Measurements from ENCODE around the gene PXN. TPM values are rescaled to one million over a fixed set of nuclear protein-coding genes. Genes with fewer than 3 reads are reported as not detected.

PXN gene
- total and polyA plus RNA-seq, 2 experiments from 2014 or later: 87.2 to 134 TPM

DNA sequence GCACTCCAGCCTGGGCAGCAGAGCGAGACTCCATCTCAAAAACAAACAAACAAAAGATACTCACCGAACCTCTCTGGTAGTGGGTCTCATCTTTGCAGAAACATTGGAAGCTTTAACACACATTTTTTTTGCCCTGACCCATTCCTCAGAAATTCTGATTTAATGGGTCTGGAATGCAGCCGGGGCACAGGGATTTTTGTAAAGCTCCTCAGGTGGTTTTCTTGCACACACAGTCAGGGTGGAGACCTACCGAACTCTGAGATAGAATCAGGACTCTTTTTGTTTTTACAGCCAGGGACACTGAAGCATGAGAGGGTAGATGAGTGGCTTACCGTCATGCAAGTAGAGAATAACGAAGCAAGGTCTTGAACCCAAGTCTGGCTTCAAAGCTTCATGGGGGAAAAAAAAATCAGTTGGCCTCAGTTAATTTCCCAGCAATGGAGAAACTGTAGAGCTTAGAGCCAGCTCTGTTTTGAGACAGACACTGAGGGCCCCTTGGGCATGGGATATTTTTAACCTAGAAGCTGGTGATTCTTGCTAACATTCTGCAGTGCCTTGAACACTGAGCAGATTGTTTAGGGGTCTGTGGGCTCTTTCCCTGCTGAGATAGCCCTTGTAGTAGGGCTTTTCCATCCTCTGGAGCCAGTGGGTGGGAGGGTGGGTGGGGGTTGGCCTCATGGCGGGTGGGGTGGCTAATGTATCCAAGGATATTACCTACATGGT lies 21.4 kb upstream of the PXN start:
- H3K27ac ChIP-seq: no peak overlapping the region
- DNase-seq: no peak
- H3K4me2 ChIP-seq (ENCODE audit: unreplicated experiment): no peak overlapping the region
- H3K9me2 ChIP-seq (ENCODE audit: insufficient read depth): no peaks in the 10 kb centered on the region
- TF ChIP-seq EZH2 (IDR thresholded peaks at IDR 0.05; ENCODE audit: insufficient read depth, poor library complexity, severe bottlenecking): no peak
- TF ChIP-seq EZH2phosphoT487 (IDR thresholded peaks at IDR 0.05; ENCODE audit: insufficient read depth, low read depth): no peak
- H3K79me2 ChIP-seq (ENCODE audit: insufficient read depth): no peaks in the 10 kb centered on the region
- H3K9ac ChIP-seq: no peak overlapping the region
- H4K20me1 ChIP-seq (ENCODE audit: insufficient read depth): no peaks in the 10 kb centered on the region
- H3K4me3 ChIP-seq: no peak overlapping the region
- H3F3A ChIP-seq (ENCODE audit: insufficient read depth): peaks cover 23% of the 10 kb centered on the region
- 74 to 78% methylated on average over 7 of the region's 7 CpGs for WGBS, 2 experiments (ENCODE audit: low coverage in 1 of 2, low lambda C conversion rate in 2 of 2, missing lambda C conversion rate in 2 of 2)
- H3K9me3 ChIP-seq (ENCODE audit: low read depth): no peaks in the 10 kb centered on the region
- no peak overlapping the region for H2AFZ ChIP-seq
- 0 out of 2 replicates have a peak, but pooled peaks cover 8% of the 10 kb centered on the region for H3K4me1 ChIP-seq (ENCODE audit: insufficient read depth)
- H3K36me3 ChIP-seq (ENCODE audit: low read depth): no peaks in the 10 kb centered on the region
- no peaks in the 10 kb centered on the region for H3K27me3 ChIP-seq (replicated peaks; ENCODE audit: insufficient read depth)
- in situ Hi-C loops (cut with MboI): no loop called here

DNA sequence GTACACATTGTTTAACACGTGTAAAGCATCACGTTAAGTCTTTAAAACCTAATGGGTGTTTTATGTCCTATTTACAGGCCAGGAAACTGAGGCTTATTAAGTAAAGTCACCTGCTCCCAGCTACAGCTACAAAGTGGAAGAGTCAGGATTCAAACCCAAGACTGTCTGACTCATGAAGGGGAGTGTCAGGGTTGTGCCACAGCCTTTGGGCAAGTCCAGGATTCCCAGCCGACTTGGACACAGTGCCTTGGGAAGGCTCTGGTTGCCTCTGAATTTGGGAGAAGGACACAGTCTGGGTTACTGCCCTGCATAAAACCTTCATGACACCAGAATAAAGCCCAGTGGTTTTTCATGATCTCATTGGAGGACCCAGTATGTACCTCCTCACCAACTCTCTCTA lies 18.9 kb upstream of the PXN start:
- no peak overlapping the region for H3K4me3 ChIP-seq
- no peaks in the 10 kb centered on the region for H3K79me2 ChIP-seq (ENCODE audit: insufficient read depth)
- TF ChIP-seq EZH2phosphoT487 (IDR thresholded peaks at IDR 0.05; ENCODE audit: insufficient read depth, low read depth): no peak
- no peak for TF ChIP-seq EZH2 (IDR thresholded peaks at IDR 0.05; ENCODE audit: insufficient read depth, poor library complexity, severe bottlenecking)
- H3K9me2 ChIP-seq (ENCODE audit: insufficient read depth): no peaks in the 10 kb centered on the region
- H3K9ac ChIP-seq: no peak overlapping the region
- H3K36me3 ChIP-seq (ENCODE audit: low read depth): no peaks in the 10 kb centered on the region
- H3K27me3 ChIP-seq (replicated peaks; ENCODE audit: insufficient read depth): no peaks in the 10 kb centered on the region
- H4K20me1 ChIP-seq (ENCODE audit: insufficient read depth): no peaks in the 10 kb centered on the region
- H2AFZ ChIP-seq: no peak overlapping the region
- in situ Hi-C loops (cut with MboI): no loop called here
- H3K27ac ChIP-seq: no peak overlapping the region
- peaks cover 6% of the 10 kb centered on the region for H3F3A ChIP-seq (ENCODE audit: insufficient read depth)
- no peaks in the 10 kb centered on the region for H3K4me1 ChIP-seq (ENCODE audit: insufficient read depth)
- WGBS, 2 experiments (ENCODE audit: low coverage in 1 of 2, low lambda C conversion rate in 2 of 2, missing lambda C conversion rate in 2 of 2): 59 to 69% methylated on average over 3 of the region's 3 CpGs
- H3K4me2 ChIP-seq (ENCODE audit: unreplicated experiment): no peak overlapping the region
- H3K9me3 ChIP-seq (ENCODE audit: low read depth): no peaks in the 10 kb centered on the region
- DNase-seq: no peak

DNA sequence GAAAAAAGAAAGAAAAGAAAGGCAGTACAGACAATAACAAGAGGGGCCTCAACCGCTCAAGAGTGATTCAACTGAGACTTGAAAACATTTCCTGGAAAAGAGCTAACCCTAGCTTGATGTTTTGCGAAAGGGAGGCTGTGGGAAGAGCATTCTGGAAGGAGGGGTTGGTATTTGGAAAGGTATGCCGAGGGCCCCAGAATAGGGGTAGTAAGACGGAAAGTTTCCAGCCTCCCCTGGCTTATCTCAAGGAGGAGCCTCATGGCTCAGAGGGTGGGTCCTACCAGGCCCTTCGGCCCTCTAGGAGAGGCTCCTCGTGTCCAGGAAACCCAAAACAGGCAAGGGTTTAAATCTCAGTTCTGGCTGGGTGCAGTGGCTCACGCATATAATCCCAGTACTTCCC lies 17.8 kb upstream of the PXN start:
- DNase-seq: no peak
- in situ Hi-C loops (cut with MboI): no loop called here
- H3K27ac ChIP-seq: no peak overlapping the region

DNA sequence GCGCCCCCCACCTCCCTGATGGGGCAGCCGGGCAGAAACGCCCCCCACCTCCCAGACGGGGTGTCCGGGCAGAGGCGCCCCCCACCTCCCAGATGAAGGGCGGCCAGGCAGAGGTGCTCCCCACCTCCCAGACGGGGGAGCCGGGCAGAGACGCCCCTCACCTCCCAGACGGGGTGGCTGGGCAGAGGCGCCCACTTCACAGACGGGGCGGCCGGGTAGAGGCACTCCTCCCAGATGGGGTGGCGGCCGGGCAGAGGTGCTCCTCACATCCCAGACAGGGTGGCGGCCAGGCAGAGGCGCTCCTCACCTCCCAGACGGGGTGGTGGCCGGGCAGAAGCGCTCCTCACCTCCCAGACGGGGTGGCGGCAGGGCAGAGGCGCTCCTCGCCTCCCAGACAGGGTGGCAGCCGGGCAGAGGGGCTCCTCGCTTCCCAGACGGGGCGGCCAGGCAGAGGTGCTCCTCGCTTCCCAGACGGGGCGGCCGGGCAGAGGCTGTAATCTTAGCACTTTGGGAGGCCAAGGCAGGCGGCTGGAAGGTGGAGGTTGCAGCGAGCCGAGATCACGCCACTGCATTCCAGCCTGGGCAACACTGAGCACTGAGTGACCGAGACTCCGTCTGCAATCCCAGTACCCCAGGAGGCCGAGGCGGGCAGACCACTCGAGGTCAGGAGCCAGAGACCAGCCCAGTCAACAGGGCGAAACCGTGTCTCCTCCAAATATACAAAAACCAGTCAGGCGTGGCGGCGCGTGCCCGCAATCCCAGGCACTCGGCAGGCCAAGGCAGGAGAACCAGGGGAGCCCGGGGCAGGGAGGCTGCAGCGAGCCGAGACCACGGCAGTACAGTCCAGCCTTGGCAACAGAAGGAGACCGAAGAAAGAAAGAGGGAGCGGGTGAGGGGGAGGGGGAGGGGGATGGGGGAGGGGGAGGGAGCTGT lies 12.9 kb upstream of the PXN start:
- H3K36me3 ChIP-seq (ENCODE audit: low read depth): no peaks in the 10 kb centered on the region

More for the DNA sequence above, 17.8 kb upstream of the PXN start:
- H3K4me3 ChIP-seq: no peak overlapping the region
- no peaks in the 10 kb centered on the region for H3F3A ChIP-seq (ENCODE audit: insufficient read depth)
- H3K9me3 ChIP-seq (ENCODE audit: low read depth): no peaks in the 10 kb centered on the region
- H2AFZ ChIP-seq: no peak overlapping the region
- H4K20me1 ChIP-seq (ENCODE audit: insufficient read depth): no peaks in the 10 kb centered on the region
- no peaks in the 10 kb centered on the region for H3K4me1 ChIP-seq (ENCODE audit: insufficient read depth)
- H3K9me2 ChIP-seq (ENCODE audit: insufficient read depth): no peaks in the 10 kb centered on the region
- H3K79me2 ChIP-seq (ENCODE audit: insufficient read depth): no peaks in the 10 kb centered on the region
- H3K4me2 ChIP-seq (ENCODE audit: unreplicated experiment): no peak overlapping the region
- H3K36me3 ChIP-seq (ENCODE audit: low read depth): no peaks in the 10 kb centered on the region
- H3K9ac ChIP-seq: no peak overlapping the region
- H3K27me3 ChIP-seq (replicated peaks; ENCODE audit: insufficient read depth): no peaks in the 10 kb centered on the region
- TF ChIP-seq EZH2phosphoT487 (IDR thresholded peaks at IDR 0.05; ENCODE audit: insufficient read depth, low read depth): no peak
- no peak for TF ChIP-seq EZH2 (IDR thresholded peaks at IDR 0.05; ENCODE audit: insufficient read depth, poor library complexity, severe bottlenecking)
- WGBS, 2 experiments (ENCODE audit: low coverage in 1 of 2, low lambda C conversion rate in 2 of 2, missing lambda C conversion rate in 2 of 2): 75 to 80% methylated on average over 7 of the region's 7 CpGs

More for the DNA sequence above, 12.9 kb upstream of the PXN start:
- Histone ChIP-seq H3K4me3 (no peak overlapping the region), H3F3A (ENCODE audit: insufficient read depth) (no peaks in the 10 kb centered on the region), H4K20me1 (ENCODE audit: insufficient read depth) (no peaks in the 10 kb centered on the region), H3K4me2 (ENCODE audit: unreplicated experiment) (no peak overlapping the region), H3K9me3 (ENCODE audit: low read depth) (no peaks in the 10 kb centered on the region), H3K27ac (no peak overlapping the region), H3K9me2 (ENCODE audit: insufficient read depth) (no peaks in the 10 kb centered on the region), H2AFZ (no peak overlapping the region), H3K79me2 (ENCODE audit: insufficient read depth) (no peaks in the 10 kb centered on the region), H3K4me1 (ENCODE audit: insufficient read depth) (no peaks in the 10 kb centered on the region), H3K9ac (no peak overlapping the region), H3K27me3 (replicated peaks; ENCODE audit: insufficient read depth) (no peaks in the 10 kb centered on the region)
- 86 to 91% methylated on average over 26 to 57 of the region's 57 CpGs for WGBS, 2 experiments (ENCODE audit: low coverage in 1 of 2, low lambda C conversion rate in 2 of 2, missing lambda C conversion rate in 2 of 2)
- DNase-seq: no peak
- in situ Hi-C loops (cut with MboI): loop anchor here (10.0 kb wide), 1 partner anchor 54 kb away; no protein-coding TSS in a partner anchor
- no peak for TF ChIP-seq EZH2phosphoT487 (IDR thresholded peaks at IDR 0.05; ENCODE audit: insufficient read depth, low read depth)
- no peak for TF ChIP-seq EZH2 (IDR thresholded peaks at IDR 0.05; ENCODE audit: insufficient read depth, poor library complexity, severe bottlenecking)

Measured in GM23248 (cell line).